ELF-1 (cell line): ENCODE measurements around the gene GATAD2B.
"Not testable (repeated sequence)": the region's sequence is repeated elsewhere in the genome, so short reads cannot be mapped to it uniquely, and the experiment has no call there.

Source experiments
- DNase-seq: peaks from one replicate; pipeline ENCODE4 v3.0.0-alpha.2; 2016; ENCODE audit warnings: low read depth, low spot score

Gene GATAD2B

DNA sequence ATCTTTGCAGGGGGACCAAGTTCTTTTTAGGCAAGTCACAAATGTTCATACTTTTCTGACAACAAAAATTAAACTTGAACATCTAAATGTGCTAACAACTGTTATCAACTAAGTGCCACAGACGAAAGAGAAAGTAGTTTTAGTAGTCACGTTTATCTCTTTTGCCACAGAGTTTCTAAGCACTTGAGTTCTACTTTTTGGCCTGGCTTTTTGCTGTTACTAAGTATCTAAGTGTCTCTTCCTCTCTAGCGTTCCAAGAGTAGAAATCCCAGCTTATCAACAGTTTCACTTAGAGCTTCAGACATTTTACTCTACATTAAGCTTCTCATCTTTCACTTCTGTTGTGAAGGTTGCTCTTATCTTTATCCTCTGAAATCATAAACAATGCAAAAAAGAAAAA is 34.2 kb downstream of the GATAD2B start:
- no peak for DNase-seq

DNA sequence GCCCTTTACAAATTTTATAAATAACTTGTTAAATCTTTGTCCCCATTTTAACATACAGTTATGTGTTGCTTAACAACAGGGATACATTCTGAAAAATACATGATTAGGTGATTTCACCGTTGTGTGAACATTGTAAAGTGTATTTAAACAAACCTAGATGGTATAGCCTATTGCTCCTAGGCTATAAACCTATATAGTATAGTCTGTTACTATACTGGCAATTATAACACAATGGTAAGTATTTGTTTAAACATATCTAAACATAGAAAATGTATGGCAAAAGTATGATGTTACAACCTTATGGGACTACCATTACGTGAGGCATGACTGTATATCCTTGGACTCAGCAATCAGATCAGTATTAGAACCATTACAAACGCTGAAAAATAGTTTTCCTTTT is 36.6 kb downstream of the GATAD2B start:
- no peak for DNase-seq

DNA sequence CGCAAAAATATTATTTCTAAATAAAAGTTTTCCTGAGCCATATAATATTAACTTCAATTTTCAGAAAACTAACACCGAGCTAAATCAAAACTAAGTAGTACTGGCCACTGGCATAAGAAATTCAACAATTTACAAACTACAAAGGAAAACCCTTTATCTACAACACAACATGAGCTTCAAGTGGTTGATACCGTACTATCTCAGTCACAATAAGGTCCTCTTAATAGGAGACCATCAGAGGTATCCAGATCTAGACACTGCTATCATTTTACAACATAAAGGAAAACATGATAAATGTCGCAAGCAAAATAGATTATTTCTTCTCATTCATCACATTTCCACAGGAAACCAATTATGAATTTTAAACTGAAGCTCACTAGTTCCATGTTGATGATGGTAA is 39.5 kb downstream of the GATAD2B start:
- DNase-seq = no peak

DNA sequence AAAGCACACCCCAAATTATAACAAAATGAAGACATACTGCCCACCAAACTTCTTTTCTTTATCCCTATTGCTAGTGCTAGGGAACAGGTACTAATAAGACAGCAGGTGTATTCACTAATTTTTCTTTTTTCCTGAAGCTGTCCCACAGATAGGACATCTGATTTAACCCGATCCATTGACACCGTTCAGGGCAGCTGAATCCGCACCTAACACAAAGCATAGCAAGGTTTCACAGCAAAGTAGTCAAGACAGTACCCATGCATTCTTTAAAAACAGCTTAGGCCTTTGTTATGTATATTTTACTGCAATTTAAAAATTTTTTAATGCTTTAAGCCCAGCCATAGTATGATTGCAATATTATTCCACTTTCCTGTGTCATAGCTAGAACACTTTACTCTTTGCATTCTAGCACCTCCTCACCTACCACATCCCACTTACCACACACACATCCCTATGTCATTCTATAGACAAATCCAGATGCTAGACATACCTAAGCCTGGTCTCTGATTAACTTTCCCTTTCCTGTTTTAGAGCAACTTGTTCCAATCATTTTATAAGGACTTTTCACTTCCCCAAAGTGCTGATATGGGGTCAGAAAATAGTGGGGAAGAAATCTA is 40.4 kb downstream of the GATAD2B start:
- DNase-seq = no peak

DNA sequence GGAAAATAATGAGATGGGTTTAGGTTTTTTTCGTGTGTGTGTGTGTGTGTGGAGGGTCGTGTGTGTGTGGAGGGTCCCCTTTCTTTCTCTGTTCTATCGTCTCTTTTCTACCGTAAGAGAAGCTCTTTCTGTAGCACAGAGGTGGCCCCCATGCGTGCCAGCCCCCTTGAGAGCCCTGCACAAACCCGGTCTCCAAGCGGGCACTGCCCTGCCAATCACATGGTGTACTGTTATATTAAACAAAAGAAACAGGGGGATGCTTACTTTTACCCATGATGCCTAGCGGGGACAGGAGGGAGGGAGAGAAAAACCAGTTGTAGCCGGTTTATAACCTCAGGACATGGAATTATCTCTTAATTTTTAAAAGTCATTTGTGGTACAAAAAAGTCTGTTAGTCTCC is 41.0 kb downstream of the GATAD2B start:
- no peak for DNase-seq

DNA sequence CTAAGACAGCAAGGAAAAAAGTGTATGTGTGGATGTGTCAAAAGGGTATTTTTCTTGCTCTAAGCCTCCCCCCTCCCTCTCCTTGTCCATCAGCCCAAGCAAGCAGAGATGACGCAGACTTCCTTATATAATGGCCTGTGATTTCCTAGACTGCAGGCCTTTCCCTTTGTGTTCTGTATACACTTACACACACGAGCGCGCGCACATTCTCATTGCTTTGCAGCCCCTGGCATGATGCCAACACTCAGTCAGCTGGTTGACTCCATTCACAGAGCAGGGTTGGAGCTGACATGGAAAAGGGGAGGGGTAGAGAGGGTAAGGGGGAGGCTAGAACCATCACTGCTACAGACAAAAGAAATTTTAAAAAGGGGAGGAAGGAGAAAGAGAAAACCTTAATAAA is 41.8 kb downstream of the GATAD2B start:
- no peak for DNase-seq

DNA sequence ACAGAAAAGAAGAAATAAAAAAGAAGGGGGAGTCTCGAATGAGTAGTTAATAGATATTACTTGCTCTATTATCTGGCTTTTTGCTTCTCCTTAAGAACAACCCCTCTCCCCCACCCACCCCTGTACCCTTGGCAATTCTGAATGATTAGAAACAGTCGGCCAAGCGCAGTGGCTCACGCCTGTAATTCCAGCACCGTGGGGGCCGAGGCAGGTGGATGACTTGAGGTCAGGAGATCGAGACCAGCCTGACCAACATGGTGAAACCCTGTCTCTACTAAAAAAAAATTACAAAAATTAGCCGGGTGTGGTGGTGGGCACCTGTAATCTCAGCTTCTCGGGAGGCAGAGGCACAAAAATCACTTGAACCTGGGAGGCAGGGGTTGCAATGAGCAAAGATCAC is 42.7 kb downstream of the GATAD2B start:
- DNase-seq = no peak

DNA sequence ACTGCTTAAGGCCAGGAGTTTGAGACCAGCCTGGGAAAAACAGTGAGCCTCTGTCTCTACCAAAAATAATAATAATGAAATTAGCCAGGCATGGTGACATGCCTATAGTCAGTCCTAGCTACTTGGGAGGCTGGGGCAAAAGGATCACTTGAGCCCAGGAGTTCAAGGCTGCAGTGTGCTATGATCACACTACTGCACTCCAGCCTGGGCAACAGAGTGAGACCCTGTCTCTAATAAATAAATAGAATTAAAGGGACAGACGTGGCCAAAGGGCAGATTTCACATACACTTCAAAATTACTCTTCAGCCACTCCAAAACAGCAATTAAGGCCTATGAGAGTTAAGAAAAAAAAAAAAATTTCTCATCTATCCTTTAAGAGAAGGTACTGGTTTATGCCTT is 45.7 kb downstream of the GATAD2B start:
- no peak for DNase-seq

DNA sequence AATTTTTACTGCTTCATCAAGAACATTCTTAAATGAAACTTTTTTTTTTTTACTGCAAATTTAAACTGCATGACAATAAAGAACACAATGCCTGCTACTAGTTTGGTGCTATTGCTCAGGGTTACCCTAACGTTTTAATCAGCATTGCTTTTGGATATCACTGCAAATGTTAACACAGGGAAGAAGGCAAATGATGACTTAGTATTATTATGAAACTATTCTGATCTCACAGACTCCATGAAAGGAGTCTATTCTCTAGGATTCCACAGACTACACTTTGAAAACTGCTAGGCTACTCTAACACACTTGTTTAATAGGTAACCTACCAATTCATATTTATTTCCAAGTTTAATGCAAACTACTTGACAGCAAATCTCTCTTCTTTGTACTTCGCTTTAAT is 49.8 kb downstream of the GATAD2B start:
- no peak for DNase-seq

DNA sequence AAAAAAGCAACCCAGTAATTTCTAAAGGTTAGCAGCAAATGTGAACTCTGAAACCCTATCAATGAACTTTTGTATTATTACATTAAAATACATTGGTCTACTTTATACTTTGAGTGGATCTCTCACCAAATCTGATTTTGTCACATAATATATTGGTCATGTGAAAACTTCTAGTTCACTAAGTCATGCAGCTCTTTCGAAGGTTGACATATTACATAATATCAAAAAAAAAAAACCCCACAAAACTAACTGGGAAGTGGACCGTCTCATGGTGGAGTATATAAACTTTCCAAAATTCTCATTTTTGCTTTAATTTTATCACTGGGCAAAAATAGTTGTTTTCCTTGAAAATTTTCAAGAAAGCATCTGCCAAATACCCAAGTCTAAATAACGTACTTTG is 50.4 kb downstream of the GATAD2B start:
- DNase-seq = no peak

DNA sequence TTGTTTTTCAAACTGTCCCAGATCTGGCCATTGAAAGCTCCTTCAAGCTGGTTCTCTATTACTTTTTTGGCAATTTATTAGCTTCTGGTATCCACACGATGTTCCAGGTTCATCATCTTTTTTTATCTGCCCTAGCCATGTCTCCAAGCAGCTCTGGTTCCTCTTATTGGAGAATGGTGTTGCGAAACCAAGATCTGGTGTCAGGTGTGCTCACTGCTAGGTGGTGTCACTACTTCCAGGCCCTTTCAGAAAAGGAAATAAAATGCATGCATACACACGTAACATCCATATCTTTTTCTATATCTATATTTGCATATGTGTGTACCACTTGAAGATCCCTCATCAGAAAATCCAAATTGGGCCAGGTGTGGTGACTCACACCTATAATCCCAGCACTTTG is 53.3 kb downstream of the GATAD2B start:
- DNase-seq = no peak

DNA sequence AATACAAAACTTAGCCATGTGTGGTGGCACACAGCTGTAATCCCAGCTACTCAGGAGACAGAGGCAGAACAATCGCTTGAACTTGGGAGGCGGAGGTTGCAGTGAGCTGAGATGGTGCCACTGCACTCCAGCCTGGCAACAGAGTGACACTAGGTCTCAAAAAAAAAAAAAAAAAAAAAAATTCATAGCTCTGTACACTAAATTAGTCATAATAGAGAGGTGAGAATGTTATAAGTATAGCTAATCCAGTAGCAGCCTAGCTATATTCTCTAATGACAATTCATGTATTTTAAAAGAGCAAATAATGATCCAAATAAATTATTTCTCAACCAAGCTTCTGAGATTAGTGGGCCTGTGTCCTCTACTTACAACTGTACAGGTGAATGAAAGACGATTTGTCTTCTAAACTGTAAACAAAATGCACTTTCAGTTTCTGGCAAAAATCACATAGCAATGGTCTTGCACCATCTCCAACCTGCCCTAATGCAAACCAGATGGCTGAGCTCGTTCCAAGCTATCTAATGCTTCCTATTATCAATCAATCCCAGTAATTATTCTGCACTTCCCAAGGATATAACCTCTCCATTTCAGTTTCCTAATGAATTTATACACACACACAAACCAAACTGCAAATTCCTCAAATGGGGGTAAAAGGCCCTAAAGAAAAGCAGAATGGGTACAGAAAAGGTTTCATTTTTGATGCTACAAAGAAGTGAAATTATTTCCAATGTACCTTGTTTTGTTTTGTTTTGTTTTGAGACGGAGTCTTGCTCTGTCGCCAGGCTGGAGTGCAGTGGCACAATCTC is 56.5 kb downstream of the GATAD2B start:
- DNase-seq = no peak

DNA sequence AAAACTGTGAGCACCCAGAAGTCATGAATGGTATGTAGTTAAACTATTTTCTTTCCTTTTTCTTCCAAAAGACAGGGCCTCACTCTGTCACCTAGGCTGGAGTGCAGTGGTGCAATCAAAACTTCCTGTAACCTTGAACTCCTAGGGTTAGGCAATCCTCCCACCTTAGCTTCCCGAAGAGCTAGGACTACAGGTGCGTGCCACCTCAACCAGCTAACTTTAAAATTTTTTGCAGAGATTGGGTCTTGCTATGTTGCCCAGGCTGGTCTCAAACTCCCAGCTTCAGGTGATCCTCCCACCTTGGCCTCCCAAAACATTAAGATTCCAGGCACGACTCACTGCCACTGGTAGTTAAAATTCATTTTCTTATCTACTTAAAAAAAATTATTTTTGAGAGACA is 62.5 kb downstream of the GATAD2B start:
- no peak for DNase-seq

DNA sequence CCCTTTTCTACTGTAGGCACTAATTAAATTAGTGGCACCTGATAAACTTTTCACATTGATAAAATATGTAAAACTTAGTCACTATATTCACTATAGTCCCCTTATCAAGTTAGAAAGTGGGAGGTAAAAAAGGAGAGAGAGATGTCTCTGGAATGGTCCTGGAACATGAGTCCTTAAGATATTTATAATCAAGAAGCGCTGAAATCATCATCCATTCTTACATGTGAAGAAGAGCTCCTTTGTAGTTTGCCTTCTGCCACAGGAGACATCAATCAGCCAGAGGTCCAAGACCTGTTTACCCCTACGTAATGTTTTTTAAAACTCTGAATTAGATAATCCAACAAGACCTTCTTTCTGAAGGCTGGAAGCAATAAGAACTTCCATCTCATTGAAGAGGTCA is 65.3 kb downstream of the GATAD2B start:
- DNase-seq = no peak

DNA sequence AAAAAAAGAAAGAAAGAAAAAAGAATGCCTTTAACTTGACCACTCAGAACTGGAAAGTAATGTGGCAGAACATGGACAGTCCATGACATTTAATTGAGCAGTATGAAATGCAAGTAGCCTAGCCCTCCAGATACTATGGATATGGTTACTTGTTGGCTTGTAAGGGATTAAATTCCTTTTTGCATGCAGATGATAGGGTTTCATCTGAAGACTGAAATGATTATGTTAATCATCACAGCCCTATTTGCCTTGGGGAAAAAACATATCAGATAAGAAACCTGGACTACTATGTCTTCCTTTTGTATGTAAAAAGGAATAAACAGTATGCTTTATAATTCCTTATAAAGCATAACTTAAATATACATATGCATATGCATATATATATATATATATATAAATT is 66.0 kb downstream of the GATAD2B start:
- no peak for DNase-seq

DNA sequence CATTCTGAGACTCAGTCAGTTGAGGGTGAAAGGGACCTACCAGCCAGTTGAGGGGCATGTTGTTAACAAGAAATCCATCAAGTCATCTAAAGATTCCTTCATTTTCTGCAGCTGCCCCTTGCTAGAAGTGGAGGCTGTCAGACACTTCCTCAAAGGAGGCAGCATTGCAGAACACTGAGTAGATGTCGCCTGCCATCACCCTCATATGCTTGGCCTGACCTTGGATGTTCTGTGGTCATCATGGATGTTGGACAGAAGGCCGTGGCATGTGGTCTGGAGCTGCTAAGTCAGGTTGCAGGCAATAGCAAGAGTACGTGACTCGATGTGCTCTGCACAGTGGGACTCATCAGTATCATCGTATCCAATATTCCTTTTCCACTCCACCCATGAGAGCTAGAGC is 70.6 kb downstream of the GATAD2B start:
- no peak for DNase-seq

DNA sequence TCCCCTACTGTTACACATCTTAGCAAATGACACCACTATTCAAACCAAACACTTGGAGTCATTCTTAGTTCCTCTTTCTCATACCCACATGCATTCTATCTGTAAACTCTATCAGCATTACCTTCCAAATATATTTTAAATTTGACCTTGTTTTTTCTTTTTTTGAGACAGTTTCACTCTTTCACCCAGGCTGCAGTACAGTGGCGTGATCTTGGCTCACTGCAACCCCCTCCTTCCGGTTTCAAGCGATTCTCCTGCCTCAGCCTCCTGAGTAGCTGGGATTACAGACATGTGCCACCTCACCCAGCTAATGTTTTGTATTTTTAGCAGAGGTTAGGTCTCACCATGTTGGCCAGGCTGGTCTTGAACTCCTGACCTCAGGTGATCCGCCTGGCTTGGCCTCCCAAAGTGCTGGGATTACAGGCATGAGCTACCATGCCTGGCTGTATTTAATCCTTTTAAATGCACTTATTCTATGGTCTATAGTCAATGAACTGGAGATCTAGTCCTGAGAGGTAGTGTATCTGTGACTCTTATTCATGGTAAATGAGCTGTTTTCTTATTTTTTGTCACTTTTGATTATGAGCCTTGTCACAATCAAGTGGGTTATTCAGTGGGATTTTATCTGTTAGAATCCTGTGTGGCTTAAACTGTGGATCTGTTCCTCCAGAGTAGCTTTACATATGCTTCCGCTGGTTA is 73.1 kb downstream of the GATAD2B start:
- no peak for DNase-seq

DNA sequence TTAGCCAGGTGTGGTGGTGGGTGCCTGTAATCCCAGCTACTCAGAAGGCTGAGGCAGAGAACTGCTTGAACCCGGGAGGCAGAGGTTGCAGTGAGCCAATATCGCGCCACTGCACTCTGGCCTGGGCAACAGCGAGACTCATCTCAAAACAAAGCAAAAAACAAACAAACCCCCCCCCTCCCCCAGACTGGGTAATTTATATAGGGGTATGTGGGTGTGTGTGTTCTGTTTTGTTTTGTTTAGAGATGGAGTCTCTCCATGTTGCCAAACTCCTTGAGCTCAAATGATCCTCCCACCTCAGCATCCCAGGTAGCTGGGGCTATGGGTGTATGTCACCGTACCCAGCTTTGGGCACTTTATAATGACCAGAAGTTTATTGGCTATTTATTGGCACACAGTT is 74.0 kb downstream of the GATAD2B start:
- no peak for DNase-seq

DNA sequence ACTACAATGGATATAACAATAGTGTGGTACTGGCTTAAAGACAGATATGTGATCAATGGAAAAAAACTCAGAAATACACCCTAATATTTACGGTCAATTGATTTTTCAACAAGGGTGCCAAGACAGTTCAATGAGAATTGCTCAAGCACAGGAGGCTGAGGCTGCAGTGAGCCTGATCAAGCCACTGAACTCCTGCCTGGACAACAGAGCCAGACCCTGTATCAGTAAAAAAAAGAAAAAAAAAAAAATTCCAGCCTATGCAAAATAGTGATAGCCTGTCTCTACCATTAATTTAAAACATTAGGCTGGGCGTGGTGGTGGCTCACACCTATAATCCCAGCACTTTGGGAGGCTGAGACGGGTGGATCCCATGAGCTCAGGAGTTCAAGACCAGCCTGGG is 77.6 kb downstream of the GATAD2B start:
- no peak for DNase-seq

DNA sequence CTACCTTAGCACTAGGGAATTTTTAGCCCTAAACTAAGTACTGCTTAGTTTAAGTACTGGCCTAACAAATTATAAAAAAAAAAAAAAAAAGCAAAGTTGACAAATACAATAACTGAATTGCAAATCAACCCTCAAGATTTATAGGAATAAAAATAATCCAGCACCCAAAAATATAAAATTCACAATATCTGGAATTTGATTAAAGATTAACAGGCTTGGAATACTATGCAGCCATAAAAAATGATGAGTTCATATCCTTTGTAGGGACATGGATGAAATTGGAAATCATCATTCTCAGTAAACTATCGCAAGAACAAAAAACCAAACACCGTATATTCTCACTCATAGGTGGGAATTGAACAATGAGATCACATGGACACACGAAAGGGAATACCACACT is 78.4 kb downstream of the GATAD2B start:
- not testable (repeated sequence) for DNase-seq

DNA sequence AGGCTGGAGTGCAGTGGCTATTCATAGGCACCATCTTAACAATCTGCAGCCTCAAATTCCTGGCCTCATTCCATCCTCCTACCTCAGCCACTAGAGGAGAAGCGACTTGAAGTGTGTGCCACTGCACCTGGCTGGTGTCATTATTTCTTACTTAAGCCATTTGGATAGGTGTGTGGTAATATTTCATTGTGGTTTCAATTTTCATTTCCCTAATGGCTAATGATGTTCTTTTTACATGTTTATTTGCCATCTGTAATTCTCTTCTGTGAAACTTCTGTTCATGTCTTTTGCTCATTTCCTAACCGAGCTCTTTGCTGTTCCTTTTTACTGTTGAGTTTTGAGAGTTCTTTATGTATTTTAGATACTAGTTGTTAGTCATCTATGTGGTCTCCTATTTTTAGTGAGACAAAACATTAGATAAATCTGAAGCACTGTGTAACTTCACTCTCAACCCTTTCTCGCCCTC is 80.7 kb downstream of the GATAD2B start:
- no peak for DNase-seq

DNA sequence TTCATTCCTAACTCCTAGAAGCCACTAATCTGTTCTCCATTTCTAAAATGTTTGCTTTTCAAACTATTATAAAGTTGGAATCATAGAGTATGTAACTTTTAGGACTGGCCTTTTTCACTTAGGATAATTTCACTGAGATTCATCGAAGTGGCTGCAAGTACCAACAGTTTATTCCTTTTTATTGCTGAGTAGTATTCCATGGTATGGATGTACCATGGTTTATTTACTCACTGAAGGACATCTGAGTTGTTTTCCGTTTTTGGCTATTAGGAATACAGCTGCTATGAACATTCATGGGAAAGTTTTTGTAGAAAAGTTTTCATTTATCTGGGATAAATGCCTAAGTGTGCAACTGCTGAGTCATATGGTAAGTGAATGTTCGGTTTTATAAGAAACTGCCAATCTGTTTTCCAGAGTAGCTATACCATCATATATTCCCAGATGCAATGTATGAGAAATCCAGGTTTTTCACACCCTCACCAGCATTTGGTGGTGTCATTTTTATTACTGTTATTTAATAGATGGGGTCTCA is 81.2 kb downstream of the GATAD2B start:
- no peak for DNase-seq

DNA sequence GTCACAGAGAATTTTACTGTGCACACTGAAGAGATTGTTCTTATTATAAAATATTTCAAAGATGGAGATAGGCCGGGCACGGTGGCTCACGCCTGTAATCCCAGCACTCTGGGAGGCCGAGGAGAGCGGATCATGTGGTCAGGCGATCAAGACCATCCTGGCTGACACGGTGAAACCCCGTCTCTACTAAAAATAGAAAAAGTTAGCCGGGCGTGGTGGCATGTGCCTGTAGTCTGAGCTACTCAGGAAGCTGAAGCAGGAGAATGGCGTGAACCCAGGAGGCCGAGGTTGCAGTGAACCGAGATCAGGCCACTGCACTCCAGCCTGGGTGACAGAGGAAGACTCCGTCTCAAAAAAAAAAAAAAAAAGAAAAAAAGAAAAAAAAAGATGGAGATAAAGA is 82.0 kb downstream of the GATAD2B start:
- not testable (repeated sequence) for DNase-seq
